Activated CD4-positive, alpha-beta T cell treated with anti-CD3 and anti-CD28 coated beads, Interleukin-2, amount 50 U/mL, for 24 hours (primary cell): ENCODE results near the gene KRTAP9-2.
"Not testable (repeated sequence)": the region's sequence is repeated elsewhere in the genome, so short reads cannot be mapped to it uniquely, and the experiment has no call there.

Experiments used
- DNase-seq, 2 donors: peaks; one replicate each; pipeline ENCODE4 v3.0.0-alpha.2; 2020; ENCODE audit warnings: low read depth in 1 of 2, low spot score in 1 of 2

Gene KRTAP9-2

GRCh38 chr17:41232399-41233105 lies 6.1 kb downstream of the KRTAP9-2 start, which contains the start of gene KRTAP9-3:
TSS of gene KRTAP9-3 (plus strand) at chr17:41232449. CDS start at chr17:41232502, 53 bp downstream.
- not testable (repeated sequence) for DNase-seq

GRCh38 chr17:41237116-41237515 lies 10.7 kb downstream of the KRTAP9-2 start:
- not testable (repeated sequence) for DNase-seq

GRCh38 chr17:41237949-41238437 lies 11.5 kb downstream of the KRTAP9-2 start, which contains the start of gene KRTAP9-8:
TSS of gene KRTAP9-8 (plus strand) at chr17:41237999. CDS start at chr17:41238052, 53 bp downstream.
- not testable (repeated sequence) for DNase-seq

- not testable (repeated sequence) for DNase-seq
Observed at GRCh38 chr17:41246995-41247787, 20.7 kb downstream of the KRTAP9-2 start.

- DNase-seq, result not testable (repeated sequence)
Observed at GRCh38 chr17:41249637-41250240, 23.3 kb downstream of the KRTAP9-2 start, which contains the start of gene KRTAP9-4. TSS of gene KRTAP9-4 (plus strand) at chr17:41249687. CDS start at chr17:41249721, 34 bp downstream.

- DNase-seq, result no peak
Observed at GRCh38 chr17:41251261-41251660, 24.8 kb downstream of the KRTAP9-2 start.

GRCh38 chr17:41254861-41255260 lies 28.4 kb downstream of the KRTAP9-2 start:
- DNase-seq, result no peak

- DNase-seq, result not testable (repeated sequence)
Observed at GRCh38 chr17:41255381-41256290, 29.2 kb downstream of the KRTAP9-2 start, which contains the start of gene KRTAP9-9. TSS of gene KRTAP9-9 (plus strand) at chr17:41255384.

- no peak for DNase-seq
Observed at GRCh38 chr17:41256291-41256685, 29.8 kb downstream of the KRTAP9-2 start.

- no peak for DNase-seq
Observed at GRCh38 chr17:41258406-41258805, 32.0 kb downstream of the KRTAP9-2 start.

- no peak for DNase-seq
Observed at GRCh38 chr17:41263212-41263611, 36.8 kb downstream of the KRTAP9-2 start.

- no peak for DNase-seq
Observed at GRCh38 chr17:41264599-41264998, 38.2 kb downstream of the KRTAP9-2 start.

- DNase-seq, result no peak
Observed at GRCh38 chr17:41265078-41265477, 38.6 kb downstream of the KRTAP9-2 start, which contains the start of gene KRTAP9-6. TSS of gene KRTAP9-6 (plus strand) at chr17:41265378. CDS start at chr17:41265378, 0 bp downstream.

GRCh38 chr17:41267711-41268110 lies 41.3 kb downstream of the KRTAP9-2 start:
- DNase-seq, result no peak

- not testable (repeated sequence) for DNase-seq
Observed at GRCh38 chr17:41271323-41271722, 44.9 kb downstream of the KRTAP9-2 start.

GRCh38 chr17:41271858-41272257 lies 45.4 kb downstream of the KRTAP9-2 start:
- no peak for DNase-seq

GRCh38 chr17:41275648-41276190 lies 49.3 kb downstream of the KRTAP9-2 start, which contains the start of gene KRTAP9-7:
TSS of gene KRTAP9-7 (plus strand) at chr17:41275698. CDS start at chr17:41275698, 0 bp downstream.
- DNase-seq, result not testable (repeated sequence)
